Esophagus mucosa (tissue), 1 donor: Measurements from ENCODE around the gene GDF7. TPM values are rescaled to one million over a fixed set of nuclear protein-coding genes. Genes with fewer than 3 reads are reported as not detected.

Experiments used
- ATAC-seq: fragments of 200-7000 bp; cut with Tn5 transposase; one replicate; pipeline ENCODE4 v1.9.1; 2020
- total RNA-seq: library from RNA; stranded (reverse); gene quantifications from one replicate; pipeline ENCODE4 v1.2.4, GENCODE V29; 2023
- donor health status: DM: yes; HTN: yes; CAD: no.

Gene GDF7
- total RNA-seq, 1 donor from 2014 or later: 0.32 TPM

DNA sequence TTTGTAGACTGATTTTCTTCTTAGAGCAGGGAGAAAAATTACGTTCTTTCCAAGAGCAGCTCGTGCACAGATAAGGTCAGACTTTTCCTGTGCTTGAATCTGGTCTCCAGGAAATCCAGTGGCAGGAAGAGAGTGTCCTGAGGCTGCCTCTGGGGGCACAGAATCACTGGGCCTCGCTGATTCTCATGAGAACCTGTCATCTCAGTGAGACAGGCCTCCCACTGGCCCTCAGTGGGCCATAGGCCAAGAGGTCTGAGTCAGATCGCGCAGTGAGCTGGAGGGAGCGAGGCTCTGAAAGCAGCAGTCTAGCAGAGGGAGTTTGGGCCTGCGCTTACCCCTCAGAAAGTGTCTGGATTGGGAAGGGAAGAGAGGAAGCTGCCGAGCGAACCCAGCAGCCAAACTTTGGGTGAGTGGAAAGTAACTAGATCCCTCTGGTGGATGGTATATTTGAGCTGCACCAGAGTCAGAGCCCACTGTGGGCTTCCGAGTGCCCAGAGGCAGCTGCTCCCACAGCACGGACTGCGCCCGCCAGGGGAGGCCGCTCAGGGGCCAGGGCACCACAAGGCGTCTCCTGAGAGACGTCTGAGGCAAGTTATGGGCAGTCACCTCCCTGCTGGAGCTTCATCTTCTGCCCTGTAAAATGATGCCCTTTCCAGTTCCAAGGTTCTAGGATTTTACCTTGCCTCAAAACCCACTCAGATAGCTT lies 8.2 kb downstream of the GDF7 start:
- peak; percentile 45 for ATAC-seq

DNA sequence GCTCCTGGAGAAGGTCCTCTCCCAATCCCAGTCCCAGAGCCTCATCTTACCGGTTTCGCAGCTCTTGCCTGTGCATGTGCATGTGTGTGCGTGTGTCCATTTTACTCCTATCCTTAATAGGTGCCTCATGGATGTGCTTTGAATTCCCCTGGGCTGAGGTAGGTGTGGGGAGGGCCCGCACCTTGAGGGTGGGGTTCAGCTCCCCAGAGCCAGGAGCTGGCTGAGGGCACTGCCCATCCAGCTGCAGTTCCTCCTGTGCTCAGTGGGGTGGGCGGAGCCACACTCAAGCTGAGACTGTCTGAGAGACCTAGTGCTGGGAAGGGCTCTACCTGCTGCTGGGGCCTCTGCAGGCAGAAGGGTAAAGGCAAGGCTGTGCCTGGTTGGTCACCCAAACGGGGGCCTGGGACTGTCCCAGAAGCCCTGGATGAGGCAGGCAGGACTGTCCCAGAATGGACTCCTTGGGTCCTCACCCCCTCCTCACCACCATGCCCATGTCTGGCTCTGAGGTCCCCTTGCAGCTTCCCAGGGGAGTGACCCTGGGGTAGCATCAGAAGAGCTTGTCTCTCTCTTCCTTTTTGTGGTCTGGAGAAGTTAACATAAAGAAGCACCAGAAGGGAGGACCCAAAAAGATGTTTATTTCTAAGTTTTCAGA lies 8.9 kb downstream of the GDF7 start:
- peak; percentile 83 for ATAC-seq

DNA sequence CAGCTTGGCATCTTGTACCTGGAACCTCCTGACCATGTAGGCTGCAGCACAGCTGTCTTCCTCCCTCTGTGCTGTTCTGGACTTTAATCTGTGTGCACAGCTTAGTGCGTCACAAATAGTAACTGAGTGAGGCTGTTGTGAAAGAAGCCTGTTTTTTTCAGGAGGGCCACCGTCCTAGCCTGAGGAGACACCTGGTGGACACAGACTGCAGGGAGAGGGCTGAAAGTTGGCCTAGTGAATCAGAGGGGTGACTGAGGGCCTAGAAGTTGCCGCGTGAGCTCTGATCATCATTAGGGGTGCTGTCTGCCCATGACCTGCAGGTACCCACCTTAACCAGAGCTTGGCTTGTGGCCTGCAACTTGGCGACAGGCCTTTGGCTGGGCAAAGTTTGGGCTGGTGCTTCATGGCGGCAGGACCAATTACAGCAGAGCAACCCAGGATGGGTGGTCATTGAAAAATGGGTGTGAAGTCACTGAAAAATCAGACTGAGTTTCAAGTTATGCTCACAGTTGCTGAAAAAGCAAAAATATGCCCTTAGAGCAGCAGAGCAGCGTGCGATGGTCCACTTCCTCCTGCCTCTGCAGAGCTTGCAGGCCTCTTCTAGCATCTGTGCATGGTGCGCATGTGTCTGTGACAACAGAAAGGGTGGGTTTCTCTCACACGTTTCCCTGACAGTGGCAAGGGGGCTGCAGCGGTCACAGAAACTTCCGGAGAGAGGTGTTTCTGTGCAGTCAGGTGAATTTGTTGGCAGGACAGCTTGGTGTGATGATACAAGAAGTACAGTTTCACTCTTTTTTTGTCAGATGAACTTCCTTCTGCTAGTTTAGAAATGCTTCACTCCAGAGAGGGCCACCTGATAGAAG lies 9.6 kb downstream of the GDF7 start:
- peak; percentile 45 for ATAC-seq

DNA sequence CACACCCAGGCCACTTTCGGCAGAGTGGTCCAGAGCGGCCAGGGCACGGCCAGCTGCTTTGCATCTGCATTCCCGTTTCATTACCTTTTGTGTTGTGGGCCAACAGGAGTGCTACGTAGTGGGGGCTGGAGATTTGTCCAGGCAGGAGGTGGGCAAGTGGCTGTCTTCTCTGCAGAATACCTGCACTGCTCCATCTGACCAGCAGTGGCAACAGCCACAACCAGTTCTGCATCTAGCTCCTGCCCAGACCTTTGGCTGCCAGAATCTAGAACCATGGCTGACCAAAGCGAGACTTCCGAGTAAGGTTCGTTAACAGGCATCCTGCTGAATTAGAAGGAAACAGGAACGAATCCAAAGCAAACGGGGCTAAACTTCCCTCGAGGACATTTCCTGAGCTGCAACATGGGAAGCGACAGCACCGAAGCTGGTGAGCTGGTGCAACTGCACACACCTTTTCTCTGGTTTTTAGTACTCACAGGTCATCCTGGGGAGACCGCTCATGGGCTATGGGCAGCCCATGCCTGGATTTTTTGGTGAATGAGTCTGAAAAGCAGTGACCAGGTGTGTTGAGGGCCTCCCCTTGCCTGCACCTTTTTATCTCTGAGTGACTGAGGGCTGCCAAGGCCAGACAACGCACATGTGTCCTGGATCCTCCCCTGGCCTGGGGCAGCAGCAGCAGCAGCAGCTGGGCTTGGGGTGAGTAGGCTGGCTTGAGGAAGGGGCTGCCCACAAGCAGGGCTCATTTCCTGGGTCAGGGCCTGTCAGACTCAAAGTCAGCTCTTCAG lies 10.5 kb downstream of the GDF7 start:
- no peak for ATAC-seq

DNA sequence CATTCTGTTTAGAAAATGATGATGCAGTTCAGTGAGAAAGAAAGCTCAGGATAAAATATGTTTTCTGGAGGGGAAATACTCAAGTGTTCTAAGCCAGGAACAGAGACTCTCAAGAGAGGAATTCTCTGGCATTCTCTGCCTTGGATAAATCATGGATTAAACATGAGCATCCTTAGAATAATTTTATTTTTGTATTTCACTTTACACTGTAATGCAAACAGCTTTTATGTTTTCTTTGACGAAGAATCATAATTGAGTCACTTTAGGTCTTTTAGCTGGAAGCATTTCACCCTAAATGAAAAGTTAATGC lies 11.1 kb downstream of the GDF7 start:
- ATAC-seq: no peak

DNA sequence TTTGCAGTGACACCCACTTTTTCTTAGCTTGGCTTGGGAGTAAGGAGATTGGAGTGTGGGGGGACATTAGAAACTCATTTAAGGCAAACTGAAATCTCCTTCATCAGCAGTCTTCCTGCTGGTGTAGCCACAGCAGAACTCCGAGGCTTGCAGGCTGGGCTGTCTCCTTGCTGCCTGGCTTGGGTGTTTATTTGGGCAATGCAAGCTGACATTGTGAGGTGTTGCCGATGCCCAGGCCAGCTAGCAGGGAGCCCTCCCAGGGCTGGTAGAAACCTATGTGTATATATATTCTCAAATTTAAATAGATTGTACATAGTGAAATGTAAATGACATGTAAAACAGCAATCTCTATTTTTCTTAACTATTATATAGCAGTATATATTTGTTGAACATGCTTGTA lies 11.8 kb downstream of the GDF7 start:
- ATAC-seq: no peak

DNA sequence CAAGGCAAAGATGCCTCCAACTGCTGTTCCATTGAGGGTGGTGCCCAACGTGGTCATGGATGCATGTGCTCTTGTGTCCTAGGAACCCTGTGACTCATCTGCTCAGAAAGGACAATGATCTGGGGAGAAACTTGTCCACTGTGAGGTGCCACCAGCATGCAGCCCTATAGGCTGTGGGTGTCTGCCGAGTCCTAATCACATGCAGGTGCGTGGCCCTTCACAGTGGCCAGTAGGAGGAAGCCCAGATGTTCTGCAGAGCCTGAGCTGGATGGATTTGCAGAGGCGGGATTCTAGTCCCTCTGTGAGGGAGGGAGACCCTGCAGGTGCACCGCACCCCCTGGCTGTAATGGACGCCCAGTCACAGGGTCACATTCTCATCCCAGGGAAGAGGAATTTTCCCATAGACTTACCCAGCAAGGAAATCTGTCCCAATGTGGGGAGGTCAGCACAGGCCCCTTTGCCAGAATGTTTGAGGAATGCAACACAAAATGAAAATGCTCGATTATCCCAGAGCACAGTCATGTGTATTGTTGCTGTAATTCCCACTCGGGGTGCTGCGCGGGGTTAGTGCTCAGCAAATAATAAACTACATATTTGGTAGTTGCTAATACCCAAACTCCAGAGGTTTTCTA lies 13.9 kb downstream of the GDF7 start:
- no peak for ATAC-seq

DNA sequence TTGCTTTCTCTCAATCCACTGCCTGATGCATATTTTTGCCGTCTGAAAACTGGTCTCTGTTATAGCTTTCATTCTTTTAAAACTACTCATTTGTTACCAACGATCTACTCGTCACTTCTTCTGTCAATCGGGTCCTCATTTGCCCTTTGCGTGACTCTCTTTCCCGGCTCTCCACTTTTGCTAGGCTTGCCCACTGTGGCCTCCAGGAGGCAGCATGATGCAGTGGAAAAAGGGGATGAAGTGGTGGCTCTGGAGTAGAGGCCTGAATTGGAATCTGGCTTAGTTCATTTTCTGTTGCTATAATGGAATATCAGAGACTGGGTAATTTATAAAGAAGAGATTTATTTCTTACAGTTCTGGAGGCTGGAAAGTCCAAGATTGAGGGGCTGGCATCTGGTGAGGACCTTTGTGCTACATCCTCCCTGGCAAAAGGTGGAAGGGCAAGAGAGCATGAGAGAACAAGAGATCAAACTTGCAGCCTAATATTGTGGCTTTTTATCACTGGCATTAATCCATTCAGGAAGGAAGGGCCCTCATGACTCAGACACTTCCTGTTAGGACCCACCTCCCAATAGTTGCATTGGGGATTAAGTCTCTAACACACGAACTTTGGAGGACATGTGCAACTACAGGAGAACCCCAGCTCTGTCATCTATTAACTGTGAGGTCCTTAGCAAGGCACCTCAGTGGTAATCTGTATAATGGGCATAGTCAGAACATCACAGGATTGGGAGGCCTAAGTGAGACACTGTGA lies 15.4 kb downstream of the GDF7 start:
- no peak for ATAC-seq

DNA sequence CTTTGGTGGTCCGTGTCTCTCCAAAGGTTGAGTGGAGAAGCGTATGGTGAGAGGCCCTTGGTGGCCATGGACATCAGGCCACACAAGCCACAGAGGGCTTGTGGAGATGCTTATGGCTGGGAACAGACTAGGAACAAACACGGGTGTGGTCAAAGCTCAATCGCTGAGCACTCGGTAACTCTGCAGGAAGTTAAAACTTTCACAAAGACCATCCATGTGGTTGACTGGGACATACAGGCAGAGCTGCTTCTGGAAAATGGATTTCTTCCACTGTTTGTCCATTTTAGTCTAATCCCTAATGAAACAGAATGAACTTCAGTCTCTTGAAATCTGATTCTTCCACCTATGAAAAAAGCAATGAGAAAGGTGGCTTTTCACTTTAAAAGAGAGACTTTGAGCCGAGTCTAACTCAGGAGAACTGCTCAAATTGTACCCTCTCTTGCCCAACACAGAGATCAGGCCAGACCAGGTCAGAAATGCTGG lies 17.7 kb downstream of the GDF7 start:
- no peak for ATAC-seq

DNA sequence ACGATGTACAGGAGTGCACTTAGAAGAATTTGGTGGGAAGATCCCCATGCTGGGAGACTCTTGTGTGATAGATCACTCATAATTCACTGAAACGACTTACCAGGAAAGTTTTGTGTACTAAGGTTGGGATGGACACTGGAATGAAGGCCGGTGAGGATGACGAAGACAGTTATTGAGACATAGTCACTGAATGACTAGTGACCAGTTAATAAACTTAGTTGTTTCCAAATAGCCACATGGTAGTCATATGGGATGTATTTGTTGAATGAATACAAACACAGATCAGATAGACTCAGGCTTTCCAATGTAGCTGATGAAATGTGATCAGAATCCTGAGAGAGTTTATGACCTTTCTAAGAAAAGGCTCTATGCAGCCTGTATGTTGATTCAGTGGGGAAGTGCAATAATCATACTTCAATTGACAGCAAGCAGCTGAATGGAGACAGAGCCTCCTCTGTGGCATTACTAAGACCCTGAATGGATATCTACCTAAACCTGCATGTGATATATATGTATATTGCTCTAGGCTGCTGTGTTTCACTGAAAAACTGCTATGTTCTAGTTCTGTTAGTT lies 20.4 kb downstream of the GDF7 start:
- ATAC-seq: no peak

DNA sequence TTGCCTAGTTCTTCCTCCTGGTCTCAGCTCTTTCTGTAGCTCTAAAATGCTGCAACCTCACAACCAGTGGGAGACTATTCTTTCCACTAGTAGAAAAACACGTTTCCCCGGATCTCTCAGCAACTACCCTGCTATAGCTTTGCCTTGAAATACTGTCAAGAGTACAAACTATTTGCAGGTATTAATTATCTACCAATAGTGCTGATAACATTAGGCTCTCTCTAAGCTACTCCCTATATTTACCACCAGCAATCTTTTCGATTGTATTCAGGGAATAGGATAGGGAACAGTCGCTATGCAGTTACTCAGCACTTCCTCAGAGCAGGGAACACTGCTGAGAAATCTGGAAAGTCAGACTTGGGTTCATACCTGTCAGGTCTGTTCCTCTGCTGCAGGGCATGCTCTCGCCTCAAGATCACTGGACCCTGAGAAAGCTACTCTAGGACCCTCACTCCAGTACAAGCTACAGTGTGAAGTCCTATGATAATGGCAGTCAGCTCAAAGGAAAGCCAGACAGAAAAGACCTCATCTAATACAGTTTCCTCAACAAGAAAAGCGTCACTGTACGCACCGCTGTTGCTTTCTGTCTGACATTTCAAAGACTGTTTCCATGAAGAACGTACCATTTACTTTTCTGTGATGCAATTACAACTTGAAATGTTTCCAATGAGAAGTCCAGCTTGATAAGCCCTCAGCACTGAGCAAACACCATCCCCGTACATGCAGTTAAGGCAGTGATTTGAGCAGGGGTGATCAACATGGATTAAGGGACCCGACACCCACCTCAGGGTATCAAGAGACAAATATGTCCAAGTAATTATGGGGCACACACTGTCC lies 22.7 kb downstream of the GDF7 start:
- no peak for ATAC-seq

DNA sequence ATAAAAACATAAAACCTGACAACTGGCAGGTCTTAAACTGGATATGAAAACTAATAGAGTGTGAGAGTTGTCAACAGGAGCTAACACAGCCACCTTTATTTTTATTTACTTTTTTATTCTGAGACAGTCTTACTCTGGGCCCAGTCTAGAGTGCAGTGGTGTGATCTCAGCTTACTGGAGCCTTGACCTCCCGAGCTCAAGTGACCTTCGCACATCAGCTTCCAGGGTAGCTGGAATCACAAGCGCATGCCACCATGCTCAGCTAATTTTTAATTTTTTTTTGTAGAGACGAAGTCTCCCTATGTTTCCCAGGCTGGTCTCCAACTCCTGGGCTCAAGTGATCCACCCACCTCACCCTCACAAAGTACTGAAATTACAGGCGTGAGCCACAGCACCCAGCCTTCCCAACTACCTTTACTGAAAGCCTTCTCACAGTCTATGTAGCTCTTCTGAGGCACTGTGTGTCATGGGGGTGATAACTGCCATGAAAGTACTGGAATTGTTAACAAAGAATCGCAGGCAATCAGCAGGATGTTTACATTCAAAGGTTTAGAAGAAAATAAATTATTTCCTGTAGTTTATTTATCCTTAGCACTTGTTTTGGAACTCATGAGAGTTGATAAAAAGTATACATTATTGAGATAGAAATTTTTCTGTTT lies 24.3 kb downstream of the GDF7 start:
- ATAC-seq: no peak

DNA sequence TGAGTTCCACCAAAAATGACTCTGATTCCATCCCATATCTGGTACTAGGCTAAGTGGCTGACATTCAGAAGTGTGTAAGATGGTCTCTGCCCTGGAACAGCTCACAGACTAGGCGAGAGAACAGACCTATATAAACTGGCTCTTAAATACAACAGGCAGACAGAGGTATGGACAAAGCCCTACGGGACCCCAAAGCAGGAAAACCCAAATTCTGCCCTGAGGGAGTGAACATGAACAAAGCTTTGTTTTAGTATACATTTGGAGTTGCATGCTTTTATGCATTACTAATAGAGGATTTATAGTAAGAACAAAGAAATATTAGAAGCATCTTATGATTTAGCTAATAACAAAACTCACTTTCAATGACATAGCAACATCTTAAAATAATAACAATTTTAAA lies 25.1 kb downstream of the GDF7 start:
- no peak for ATAC-seq

DNA sequence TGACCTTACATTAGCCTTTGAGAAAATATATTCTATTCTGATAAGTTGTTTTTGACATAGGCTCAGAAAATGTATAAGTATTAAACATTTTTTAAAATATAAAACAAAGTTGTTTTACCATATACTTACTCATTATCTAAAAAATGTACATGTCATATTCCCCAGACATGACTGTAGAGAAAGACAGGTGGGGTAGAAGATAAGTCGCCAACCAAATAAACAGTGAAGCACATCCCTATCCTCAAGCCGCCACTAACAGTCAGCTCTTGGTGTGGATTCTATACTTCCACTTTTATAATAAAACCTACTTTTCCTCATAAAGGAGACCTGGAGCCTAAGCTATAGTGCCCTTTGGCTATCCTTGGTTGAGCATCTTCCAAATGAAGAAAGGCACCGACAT lies 26.4 kb downstream of the GDF7 start:
- ATAC-seq: no peak

DNA sequence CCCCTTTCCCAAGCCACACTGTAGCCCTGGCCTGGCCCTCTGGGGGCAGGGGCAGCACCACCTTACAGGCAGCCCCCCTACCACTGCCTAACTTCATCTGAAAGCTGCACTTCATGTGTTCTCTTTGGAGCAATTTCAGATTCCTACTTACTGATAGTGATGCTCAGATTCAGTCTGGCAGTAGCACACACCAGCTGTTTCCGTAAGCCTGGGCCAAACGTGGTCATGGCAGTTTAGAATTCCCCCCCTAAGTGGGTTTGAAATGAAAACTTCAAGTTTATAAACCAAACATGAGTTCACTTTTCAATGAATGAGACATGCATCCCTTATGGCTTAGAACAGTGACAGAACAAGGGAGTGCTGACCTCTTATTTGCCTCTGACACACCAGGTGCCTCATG lies 29.4 kb downstream of the GDF7 start:
- no peak for ATAC-seq

DNA sequence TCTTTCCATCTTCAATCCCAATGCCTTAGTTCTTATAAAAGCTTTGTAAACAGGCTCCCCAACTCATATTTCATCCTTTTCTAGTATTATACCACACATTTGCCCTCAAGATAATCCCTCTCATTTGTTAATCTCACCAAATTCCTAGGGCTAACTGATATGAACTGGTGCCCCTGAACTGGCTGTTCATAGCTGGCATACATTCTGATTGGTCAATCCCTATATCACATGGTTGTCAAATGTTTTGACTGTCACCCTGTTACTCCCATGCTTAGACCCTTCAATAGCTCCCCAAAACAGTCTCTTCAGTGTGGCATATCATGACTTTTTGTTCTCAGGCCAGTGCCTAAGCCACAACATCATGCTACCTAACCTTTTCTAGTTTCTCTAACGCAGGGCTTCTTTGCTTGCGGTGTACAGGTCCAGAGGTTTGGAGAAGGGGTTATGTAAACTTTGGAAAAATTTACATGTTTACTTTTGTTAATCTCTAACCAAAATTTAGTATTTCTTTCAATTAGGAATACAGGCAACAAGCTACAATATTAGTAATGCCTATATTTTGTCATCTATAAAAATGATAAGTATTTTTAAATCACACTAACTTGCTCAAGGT lies 30.5 kb downstream of the GDF7 start:
- no peak for ATAC-seq

DNA sequence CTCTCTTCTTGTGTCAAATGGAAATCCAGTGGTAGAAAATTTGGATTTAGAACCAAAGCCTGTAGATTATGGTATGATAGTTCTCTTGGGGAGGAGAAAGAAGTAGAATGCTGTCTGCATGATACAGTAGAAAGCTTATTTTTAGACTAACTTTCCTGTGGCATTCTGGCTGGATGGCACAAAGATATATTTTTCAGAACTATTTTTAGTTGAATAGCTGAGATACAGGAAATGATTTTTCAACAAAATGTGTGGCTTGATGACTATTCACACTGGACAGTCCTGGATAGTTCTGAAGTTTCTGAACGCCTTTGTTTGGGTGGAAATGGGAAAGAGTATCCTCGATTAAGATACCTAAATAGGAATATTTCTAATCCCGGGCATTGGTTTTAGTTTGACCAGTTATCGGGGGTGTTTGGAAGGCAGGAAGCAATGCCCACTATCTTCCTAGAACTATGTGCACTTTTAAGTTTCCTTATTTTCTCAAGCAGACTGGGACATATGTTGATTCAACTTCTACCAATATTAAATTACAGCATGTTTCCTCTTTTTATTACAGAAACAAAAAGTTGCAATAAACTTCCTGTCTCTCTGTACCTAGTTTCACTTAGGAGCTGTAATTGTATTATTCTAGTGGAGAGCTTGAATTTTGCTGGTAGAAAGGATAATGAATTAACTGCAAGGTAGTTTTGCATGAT lies 32.1 kb downstream of the GDF7 start:
- ATAC-seq: no peak

DNA sequence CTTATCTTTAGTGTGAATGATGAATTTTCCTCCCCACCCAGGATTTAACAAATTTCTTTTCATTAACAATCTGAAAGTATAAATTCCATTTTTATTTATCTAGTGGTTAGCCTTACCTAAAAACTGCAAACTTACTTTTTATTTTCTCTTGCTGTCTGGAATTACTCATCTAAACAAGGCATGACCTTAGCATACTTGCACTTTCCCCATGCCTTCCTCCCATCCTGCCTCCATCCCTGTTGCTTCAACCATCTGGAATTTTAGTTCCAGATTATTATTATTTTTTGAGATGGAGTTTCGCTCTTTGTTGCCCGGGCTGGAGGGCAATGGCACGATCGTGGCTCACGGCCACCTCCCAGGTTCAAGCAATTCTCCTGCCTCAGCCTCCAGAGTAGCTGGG lies 35.6 kb downstream of the GDF7 start:
- no peak for ATAC-seq

DNA sequence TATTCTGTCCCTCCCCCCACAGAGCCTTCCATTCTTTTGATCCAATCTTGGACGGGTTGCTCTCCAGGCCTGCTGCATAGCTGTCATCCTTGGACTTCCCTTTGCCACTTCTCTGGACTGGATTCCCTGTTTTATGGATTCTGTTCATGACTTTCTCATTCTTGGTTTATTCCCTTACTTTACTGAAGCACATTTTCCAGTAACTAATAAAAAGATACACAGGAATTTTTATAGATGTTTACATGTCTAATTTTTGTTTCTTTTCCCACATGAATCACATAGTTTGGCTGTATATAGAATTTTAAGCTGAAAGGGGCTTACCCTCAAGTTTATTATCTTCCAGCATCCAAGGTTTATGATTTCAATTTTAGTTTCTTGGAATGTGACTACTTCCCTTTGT lies 37.9 kb downstream of the GDF7 start:
- no peak for ATAC-seq
